H1 (cell line): ENCODE measurements around the gene RHO. TPM values are rescaled to one million over a fixed set of nuclear protein-coding genes. Genes with fewer than 3 reads are reported as not detected.

Experiments used
- CTCF ChIA-PET: fragments of 300-600 bp; sonication (Branson Sonifier 250); formaldehyde crosslinking; loops from one replicate; lab custom pipeline; 2021; ENCODE audit not compliant: partially characterized antibody; lab: Charles Lee
- POLR2A ChIA-PET: fragments of 300-600 bp; sonication (Branson Sonifier 250); formaldehyde crosslinking; loops from one replicate; lab custom pipeline; 2021; ENCODE audit warnings: inconsistent platforms; ENCODE audit not compliant: partially characterized antibody; lab: Charles Lee
- DNase-seq, 2 experiments: peaks; one replicate each; pipeline versions ENCODE4 v3.0.0 to v3.0.0-alpha.2; 2010 to 2022; ENCODE audit warnings: low spot score in 2 of 2, low read depth in 1 of 2, mixed read lengths in 1 of 2
- FAIRE-seq: peaks from 2 replicates; lab custom pipeline; 2011; peaks lifted over from hg19 to GRCh38; lab: Jason Lieb, UNC
- H2AFZ ChIP-seq: 2 replicates; pipeline ENCODE4 v1.8.1; 2012; ENCODE audit warnings: low read length, inconsistent platforms
- H2AK5ac ChIP-seq: 2 replicates; pipeline ENCODE4 v1.6.1; 2013; ENCODE audit warnings: low read depth, low read length
- H2BK120ac ChIP-seq: replicated peaks from 2 replicates; pipeline ENCODE3; 2013; ENCODE audit warnings: low read depth, low read length, inconsistent platforms
- H2BK12ac ChIP-seq: 2 replicates; pipeline ENCODE4 v1.6.1; 2013; ENCODE audit warnings: low read depth, low read length
- H2BK15ac ChIP-seq: 2 replicates; pipeline ENCODE4 v1.6.1; 2013; ENCODE audit warnings: low read length
- H2BK20ac ChIP-seq: 2 replicates; pipeline ENCODE4 v1.6.1; 2013; ENCODE audit warnings: low read length
- H2BK5ac ChIP-seq: 2 replicates; pipeline ENCODE4 v1.6.1; 2013; ENCODE audit warnings: low read depth, low read length
- H3K14ac ChIP-seq: 2 replicates; pipeline ENCODE4 v1.6.1; 2013; ENCODE audit warnings: inconsistent platforms; ENCODE audit not compliant: insufficient read length
- H3K18ac ChIP-seq: 2 replicates; pipeline ENCODE4 v1.6.1; 2013; ENCODE audit warnings: low read length; ENCODE audit errors: extremely low read depth
- H3K23ac ChIP-seq: 2 replicates; pipeline ENCODE4 v1.6.1; 2013; ENCODE audit warnings: inconsistent platforms; ENCODE audit not compliant: insufficient read length
- H3K23me2 ChIP-seq: 2 replicates; pipeline ENCODE4 v1.6.1; 2013; ENCODE audit warnings: low read depth, low read length
- H3K27ac ChIP-seq: 2 replicates; pipeline ENCODE4 v1.6.1; 2011; ENCODE audit warnings: low read depth, low read length, inconsistent platforms
- H3K27me3 ChIP-seq, 4 experiments: replicated peaks in 1 of 4; 1 replicate in 1 of 4; 2 replicates in 3 of 4; pipeline versions ENCODE4 v1.6.1 to v1.8.1; 2011 to 2013; ENCODE audit warnings: low read length in 3 of 4, mild to moderate bottlenecking in 3 of 4, inconsistent platforms in 2 of 4, mixed read lengths in 2 of 4, moderate library complexity in 1 of 4; ENCODE audit not compliant: control insufficient read depth in 3 of 4, insufficient read depth in 3 of 4; ENCODE audit errors: extremely low read depth in 1 of 4
- H3K36me3 ChIP-seq, 4 experiments: 2 replicates each; pipeline versions ENCODE4 v1.6.1 to v1.8.1; 2011 to 2013; ENCODE audit warnings: mild to moderate bottlenecking in 4 of 4, low read length in 3 of 4, moderate library complexity in 2 of 4, control low read depth in 1 of 4, inconsistent platforms in 1 of 4; ENCODE audit not compliant: insufficient read depth in 4 of 4, control insufficient read depth in 2 of 4
- H3K4ac ChIP-seq: replicated peaks from 2 replicates; pipeline ENCODE3; 2013; ENCODE audit warnings: low read length, low read depth, mixed read lengths, inconsistent platforms; ENCODE audit not compliant: insufficient read length
- H3K4me1 ChIP-seq, 4 experiments: replicated peaks in 1 of 4; 1 replicate in 1 of 4; 2 replicates in 3 of 4; pipeline versions ENCODE4 v1.6.1 to v1.8.1; 2011 to 2013; ENCODE audit warnings: low read length in 3 of 4, inconsistent platforms in 2 of 4, mixed read lengths in 1 of 4; ENCODE audit not compliant: insufficient read depth in 4 of 4, control insufficient read depth in 3 of 4
- H3K4me2 ChIP-seq, 2 experiments: 2 replicates each; pipeline versions ENCODE4 v1.6.1 to v1.8.1; 2011 to 2013; ENCODE audit warnings: low read depth in 2 of 2, low read length in 2 of 2, control low read depth in 1 of 2, inconsistent platforms in 1 of 2, mild to moderate bottlenecking in 1 of 2; ENCODE audit not compliant: insufficient read depth in 1 of 2
- H3K4me3 ChIP-seq, 4 experiments: fragments of 200-600, 300-600 bp in 1 of 4; sonication (generic), shearing (Covaris generic), sonication (Bioruptor Twin) in 1 of 4; 2 replicates each; pipeline versions ENCODE4 v1.5.1 to v1.8.1; 2011 to 2016; ENCODE audit warnings: low read length in 4 of 4, low read depth in 3 of 4, control low read depth in 2 of 4, inconsistent platforms in 2 of 4, mild to moderate bottlenecking in 2 of 4, mixed read lengths in 1 of 4, moderate library complexity in 1 of 4; ENCODE audit not compliant: insufficient read depth in 2 of 4; ENCODE audit errors: extremely low read depth in 1 of 4
- H3K56ac ChIP-seq: replicated peaks from 2 replicates; pipeline ENCODE3; 2013; ENCODE audit warnings: low read depth, mild to moderate bottlenecking, mixed read lengths, low read length, inconsistent platforms; ENCODE audit not compliant: insufficient read length
- H3K79me1 ChIP-seq: 2 replicates; pipeline ENCODE4 v1.6.1; 2013; ENCODE audit warnings: low read depth, low read length, control low read depth
- H3K79me2 ChIP-seq, 2 experiments: 2 replicates each; pipeline versions ENCODE4 v1.6.1 to v1.8.1; 2012 to 2013; ENCODE audit warnings: low read length in 2 of 2, mild to moderate bottlenecking in 2 of 2, inconsistent platforms in 1 of 2; ENCODE audit not compliant: insufficient read depth in 2 of 2, control insufficient read depth in 1 of 2
- H3K9ac ChIP-seq, 4 experiments: replicated peaks in 1 of 4; 1 replicate in 1 of 4; 2 replicates in 3 of 4; pipeline versions ENCODE4 v1.6.1 to v1.8.1; 2011 to 2013; ENCODE audit warnings: low read depth in 3 of 4, low read length in 3 of 4, control low read depth in 2 of 4, mild to moderate bottlenecking in 2 of 4, moderate library complexity in 2 of 4, inconsistent platforms in 1 of 4; ENCODE audit errors: extremely low read depth in 1 of 4
- H3K9me3 ChIP-seq, 2 experiments: 2 replicates each; pipeline versions ENCODE4 v1.6.1 to v1.8.1; 2012 to 2013; ENCODE audit warnings: mild to moderate bottlenecking in 2 of 2, moderate library complexity in 2 of 2, control low read depth in 1 of 2, inconsistent platforms in 1 of 2, low read depth in 1 of 2, low read length in 1 of 2, mixed read lengths in 1 of 2; ENCODE audit not compliant: insufficient read depth in 2 of 2
- H4K20me1 ChIP-seq, 2 experiments: replicated peaks in 1 of 2; 2 replicates each; pipeline versions ENCODE3 to v1.8.1; 2011 to 2013; ENCODE audit warnings: inconsistent platforms in 2 of 2, low read length in 2 of 2, mild to moderate bottlenecking in 1 of 2; ENCODE audit not compliant: insufficient read depth in 2 of 2, control insufficient read depth in 1 of 2
- H4K5ac ChIP-seq: 2 replicates; pipeline ENCODE4 v1.6.1; 2013; ENCODE audit warnings: low read length, low read depth, mixed read lengths, inconsistent platforms; ENCODE audit not compliant: insufficient read length
- H4K8ac ChIP-seq: 2 replicates; pipeline ENCODE4 v1.8.0; 2013; ENCODE audit warnings: mild to moderate bottlenecking, moderate library complexity, low read length, inconsistent platforms; ENCODE audit not compliant: insufficient read depth; ENCODE audit errors: extremely low read depth
- H4K91ac ChIP-seq: replicated peaks from 2 replicates; pipeline ENCODE3; 2013; ENCODE audit warnings: low read length, mixed read lengths, inconsistent platforms; ENCODE audit not compliant: insufficient read length
- ASH2L ChIP-seq: fragments of 200-600, 300-600 bp; sonication (generic); IDR thresholded peaks from one replicate; pipeline ENCODE4 v1.7.1; 2017; ENCODE audit warnings: low read length
- BACH1 ChIP-seq: IDR thresholded peaks from 2 replicates; pipeline ENCODE4 v1.6.1; 2012; ENCODE audit warnings: low read length, improper control_type of control experiment
- CHD2 ChIP-seq: IDR thresholded peaks from 2 replicates; pipeline ENCODE4 v1.6.1; 2012; ENCODE audit warnings: low read length, improper control_type of control experiment
- HDAC2 ChIP-seq, 2 experiments: fragments of 300-600 bp in 1 of 2; sonication (generic) in 1 of 2; IDR thresholded peaks; 2 replicates each; pipeline ENCODE4 v1.6.1; 2011 to 2012; ENCODE audit warnings: low read depth in 2 of 2, low read length in 2 of 2, mild to moderate bottlenecking in 2 of 2, moderate library complexity in 2 of 2, borderline replicate concordance in 1 of 2, inconsistent platforms in 1 of 2
- KDM1A ChIP-seq: fragments of 200-600, 300-600 bp; sonication (generic); IDR thresholded peaks from 2 replicates; pipeline ENCODE4 v1.7.1; 2016; ENCODE audit warnings: mild to moderate bottlenecking, low read length, borderline replicate concordance
- KDM4A ChIP-seq: IDR thresholded peaks from one replicate; pipeline ENCODE4 v1.7.1; 2012; ENCODE audit warnings: low read depth, mild to moderate bottlenecking, moderate library complexity, low read length, inconsistent platforms; ENCODE audit not compliant: severe bottlenecking
- POLR2A ChIP-seq, 2 experiments: IDR thresholded peaks; 1 replicate in 1 of 2; 2 replicates in 1 of 2; pipeline ENCODE4 v1.6.1; 2011; ENCODE audit warnings: low read depth in 2 of 2, low read length in 2 of 2, mild to moderate bottlenecking in 2 of 2; ENCODE audit errors: control extremely low read depth in 1 of 2
- SP2 ChIP-seq: IDR thresholded peaks from 2 replicates; pipeline ENCODE4 v1.6.1; 2012; ENCODE audit warnings: mild to moderate bottlenecking, low read length, inconsistent platforms
- TAF1 ChIP-seq: IDR thresholded peaks from 2 replicates; pipeline ENCODE4 v1.6.1; 2011; ENCODE audit warnings: mild to moderate bottlenecking, low read depth, low read length
- TEAD4 ChIP-seq: IDR thresholded peaks from 2 replicates; pipeline ENCODE4 v1.6.1; 2012; ENCODE audit warnings: low read depth, low read length, inconsistent platforms, mixed read lengths
- YY1 ChIP-seq: IDR thresholded peaks from 2 replicates; pipeline ENCODE4 v1.6.1; 2011; ENCODE audit warnings: low read depth, mild to moderate bottlenecking, low read length
- WGBS, 2 experiments: shearing (Covaris generic) in 1 of 2; methylation state at CpG; one replicate each; pipeline versions ENCODE4 v1.1.6 to v1.1.7; 2013 to 2015; ENCODE audit warnings: low lambda C conversion rate in 2 of 2, mixed read lengths in 2 of 2, inconsistent platforms in 1 of 2, low coverage in 1 of 2, missing lambda C conversion rate in 1 of 2; ENCODE audit not compliant: insufficient replicate concordance in 2 of 2, insufficient coverage in 1 of 2, insufficient read length in 1 of 2; ENCODE audit errors: extremely low coverage in 1 of 2, missing lambda C conversion rate in 1 of 2; 5-methylcytosine and 5-hydroxymethylcytosine counted together
- polyA plus RNA-seq, 7 experiments: library from polyadenylated mRNA; depleted of rRNA in 3 of 7; stranded (reverse) in 5 of 7; unstranded in 2 of 7; fragments of >200 nt in 5 of 7; fragments of 200-250 nt in 2 of 7; gene quantifications; 1 replicate in 5 of 7; 2 replicates in 1 of 7; 4 replicates in 1 of 7; pipeline versions ENCODE4 v1.2.1 to v1.2.3, GENCODE V29; 2011 to 2013; ENCODE audit warnings: missing spikeins in 2 of 7, mixed read lengths in 2 of 7
- total RNA-seq: library from RNA; stranded (reverse); fragmentation: NEBNext Ultra II Directional; extraction: Animal tissue kit (Norgen Biotek cat#: 25700); gene quantifications from 2 replicates; pipeline ENCODE4 v1.2.1, GENCODE V29; 2021
- TF ChIP-seq, protein P1 (sequence below), 3 experiments: IDR thresholded peaks; 1 replicate in 2 of 3; 2 replicates in 1 of 3; pipeline versions ENCODE4 v1.5.1 to v1.6.1; 2011; ENCODE audit warnings: low read length in 3 of 3, mild to moderate bottlenecking in 3 of 3, inconsistent platforms in 2 of 3, low read depth in 1 of 3, moderate library complexity in 1 of 3; ENCODE audit not compliant: insufficient read depth in 1 of 3; ENCODE audit errors: control extremely low read depth in 1 of 3

RHO gene
- total and polyA plus RNA-seq, 2 of the 8 experiments (the other 6 are each of a cell fraction or from before 2014, with no cell fraction given) = not detected

DNA sequence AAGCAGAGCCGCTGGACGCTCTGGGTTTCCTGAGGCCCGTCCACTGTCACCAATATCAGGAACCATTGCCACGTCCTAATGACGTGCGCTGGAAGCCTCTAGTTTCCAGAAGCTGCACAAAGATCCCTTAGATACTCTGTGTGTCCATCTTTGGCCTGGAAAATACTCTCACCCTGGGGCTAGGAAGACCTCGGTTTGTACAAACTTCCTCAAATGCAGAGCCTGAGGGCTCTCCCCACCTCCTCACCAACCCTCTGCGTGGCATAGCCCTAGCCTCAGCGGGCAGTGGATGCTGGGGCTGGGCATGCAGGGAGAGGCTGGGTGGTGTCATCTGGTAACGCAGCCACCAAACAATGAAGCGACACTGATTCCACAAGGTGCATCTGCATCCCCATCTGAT, 3.3 kb downstream of the RHO start:
- no peaks in the 10 kb centered on the region for H4K20me1 ChIP-seq
- H3K4ac ChIP-seq = no peak overlapping the region
- H3K36me3 ChIP-seq = no peaks in the 10 kb centered on the region
- H4K8ac ChIP-seq = no peak overlapping the region
- H3K27me3 ChIP-seq = no peaks in the 10 kb centered on the region
- peak overlapping the region; percentile 80; the same call in 1 of the 2 replicates for H2BK20ac ChIP-seq
- H2AFZ ChIP-seq = no peak overlapping the region
- H3K4me3 ChIP-seq = no peak overlapping the region
- H2BK15ac ChIP-seq = 0 out of 2 replicates have a peak overlapping the region, but pooled peaks have one; percentile 92
- no peak overlapping the region for H3K27ac ChIP-seq
- no peaks in the 10 kb centered on the region for H3K79me1 ChIP-seq
- POLR2A ChIA-PET = interaction anchor here (0.6 kb wide), 1 partner anchor 480 kb away, joined by 3 read pairs; no protein-coding TSS in a partner anchor
- H3K9ac ChIP-seq = no peak overlapping the region
- FAIRE-seq (no peak), DNase-seq (no peak)
- H3K23me2 ChIP-seq = peaks cover 2% of the 10 kb centered on the region; the same call in 1 of the 2 replicates
- H3K79me2 ChIP-seq = no peaks in the 10 kb centered on the region
- H3K4me1 ChIP-seq = peaks cover 3 to 16% (median 7%) of the 10 kb centered on the region in 4 experiments; a peak in 6 of 7 replicates
- no peak overlapping the region for H4K91ac ChIP-seq
- no peak overlapping the region for H3K4me2 ChIP-seq
- H2BK12ac ChIP-seq = peak overlapping the region; percentile 68; the same call in 1 of the 2 replicates
- H3K9me3 ChIP-seq = no peaks in the 10 kb centered on the region
- no peak overlapping the region for H3K18ac ChIP-seq
- H2BK5ac ChIP-seq = peak overlapping the region; percentile 44; the same call in 1 of the 2 replicates
- no peak overlapping the region for H3K14ac ChIP-seq
- WGBS, 2 experiments = 87% methylated on average over 11 of the region's 11 CpGs; no CpG with 5 or more reads in 1 of the 2 experiments
- no peak overlapping the region for H3K56ac ChIP-seq
- CTCF ChIA-PET = no interaction called here
- no peak overlapping the region for H4K5ac ChIP-seq
- no peak overlapping the region for H2AK5ac ChIP-seq
- H3K23ac ChIP-seq = no peak overlapping the region
- H2BK120ac ChIP-seq = no peak overlapping the region
- no peak for TF ChIP-seq BACH1
- TF ChIP-seq POLR2A (IDR thresholded peaks at IDR 0.05; ENCODE audit: control extremely low read depth in 1 of 2, low read depth in 2 of 2, low read length in 2 of 2) = no peak
- TF ChIP-seq HDAC2 (IDR thresholded peaks at IDR 0.05; ENCODE audit: borderline replicate concordance in 1 of 2, low read depth in 2 of 2, low read length in 2 of 2) = no peak
- TF ChIP-seq YY1 = no peak
- TF ChIP-seq TAF1 = no peak
- TF ChIP-seq SP2 = no peak
- TF ChIP-seq TEAD4 = no peak
- no peak for TF ChIP-seq KDM4A
- TF ChIP-seq, protein P1, sequence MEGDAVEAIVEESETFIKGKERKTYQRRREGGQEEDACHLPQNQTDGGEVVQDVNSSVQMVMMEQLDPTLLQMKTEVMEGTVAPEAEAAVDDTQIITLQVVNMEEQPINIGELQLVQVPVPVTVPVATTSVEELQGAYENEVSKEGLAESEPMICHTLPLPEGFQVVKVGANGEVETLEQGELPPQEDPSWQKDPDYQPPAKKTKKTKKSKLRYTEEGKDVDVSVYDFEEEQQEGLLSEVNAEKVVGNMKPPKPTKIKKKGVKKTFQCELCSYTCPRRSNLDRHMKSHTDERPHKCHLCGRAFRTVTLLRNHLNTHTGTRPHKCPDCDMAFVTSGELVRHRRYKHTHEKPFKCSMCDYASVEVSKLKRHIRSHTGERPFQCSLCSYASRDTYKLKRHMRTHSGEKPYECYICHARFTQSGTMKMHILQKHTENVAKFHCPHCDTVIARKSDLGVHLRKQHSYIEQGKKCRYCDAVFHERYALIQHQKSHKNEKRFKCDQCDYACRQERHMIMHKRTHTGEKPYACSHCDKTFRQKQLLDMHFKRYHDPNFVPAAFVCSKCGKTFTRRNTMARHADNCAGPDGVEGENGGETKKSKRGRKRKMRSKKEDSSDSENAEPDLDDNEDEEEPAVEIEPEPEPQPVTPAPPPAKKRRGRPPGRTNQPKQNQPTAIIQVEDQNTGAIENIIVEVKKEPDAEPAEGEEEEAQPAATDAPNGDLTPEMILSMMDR (IDR thresholded peaks at IDR 0.05; ENCODE audit: control extremely low read depth in 1 of 3, insufficient read depth in 1 of 3, low read depth in 1 of 3, low read length in 3 of 3) = no peak
- TF ChIP-seq ASH2L = no peak
- no peak for TF ChIP-seq KDM1A
- TF ChIP-seq CHD2 = no peak
